Fibroblast of villous mesenchyme (primary cell): Measurements from ENCODE around the gene WNK1. TPM values are rescaled to one million over a fixed set of nuclear protein-coding genes. Genes with fewer than 3 reads are reported as not detected.

Source experiments
- DNase-seq: peaks from one replicate; pipeline ENCODE4 v3.0.0-alpha.2; 2010; ENCODE audit warnings: low read depth
- H3K4me3 ChIP-seq: 2 replicates; pipeline ENCODE4 v1.5.1; 2011; ENCODE audit warnings: low read depth, mild to moderate bottlenecking, low read length
- total RNA-seq: library from RNA; depleted of rRNA; stranded (reverse); fragments of >200 nt; gene quantifications from 2 replicates; pipeline ENCODE4 v1.2.3, GENCODE V29; 2012
- TF ChIP-seq, protein P1 (sequence below): IDR thresholded peaks from 2 replicates; pipeline ENCODE4 v1.5.1; 2012; ENCODE audit warnings: low read depth, mild to moderate bottlenecking, low read length; ENCODE audit not compliant: insufficient read depth

The WNK1 gene
- total RNA-seq, 1 donor, result 92.4 TPM

DNA sequence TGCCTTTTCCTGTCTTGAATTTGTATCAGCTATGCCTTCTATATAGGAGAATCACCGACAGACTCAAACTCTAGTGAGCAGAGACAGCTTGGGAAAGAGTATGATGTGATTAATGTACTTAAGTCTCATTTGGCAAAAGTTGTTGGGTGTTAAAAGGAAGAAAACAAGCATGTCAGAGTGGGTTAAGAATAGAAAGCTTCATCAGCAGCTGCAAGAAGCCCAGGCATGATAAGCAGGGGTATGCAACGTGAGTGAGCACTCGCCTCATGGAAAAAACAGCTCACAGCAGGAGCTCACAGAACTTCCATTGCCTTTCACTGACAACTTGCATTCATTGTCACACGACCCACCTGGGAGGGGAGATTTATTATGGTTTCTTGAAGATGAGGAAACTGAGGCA lies 35.9 kb upstream of the WNK1 start:
- no peak for DNase-seq
- H3K4me3 ChIP-seq, result no peak overlapping the region
- TF ChIP-seq, protein P1, sequence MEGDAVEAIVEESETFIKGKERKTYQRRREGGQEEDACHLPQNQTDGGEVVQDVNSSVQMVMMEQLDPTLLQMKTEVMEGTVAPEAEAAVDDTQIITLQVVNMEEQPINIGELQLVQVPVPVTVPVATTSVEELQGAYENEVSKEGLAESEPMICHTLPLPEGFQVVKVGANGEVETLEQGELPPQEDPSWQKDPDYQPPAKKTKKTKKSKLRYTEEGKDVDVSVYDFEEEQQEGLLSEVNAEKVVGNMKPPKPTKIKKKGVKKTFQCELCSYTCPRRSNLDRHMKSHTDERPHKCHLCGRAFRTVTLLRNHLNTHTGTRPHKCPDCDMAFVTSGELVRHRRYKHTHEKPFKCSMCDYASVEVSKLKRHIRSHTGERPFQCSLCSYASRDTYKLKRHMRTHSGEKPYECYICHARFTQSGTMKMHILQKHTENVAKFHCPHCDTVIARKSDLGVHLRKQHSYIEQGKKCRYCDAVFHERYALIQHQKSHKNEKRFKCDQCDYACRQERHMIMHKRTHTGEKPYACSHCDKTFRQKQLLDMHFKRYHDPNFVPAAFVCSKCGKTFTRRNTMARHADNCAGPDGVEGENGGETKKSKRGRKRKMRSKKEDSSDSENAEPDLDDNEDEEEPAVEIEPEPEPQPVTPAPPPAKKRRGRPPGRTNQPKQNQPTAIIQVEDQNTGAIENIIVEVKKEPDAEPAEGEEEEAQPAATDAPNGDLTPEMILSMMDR, result no peak

DNA sequence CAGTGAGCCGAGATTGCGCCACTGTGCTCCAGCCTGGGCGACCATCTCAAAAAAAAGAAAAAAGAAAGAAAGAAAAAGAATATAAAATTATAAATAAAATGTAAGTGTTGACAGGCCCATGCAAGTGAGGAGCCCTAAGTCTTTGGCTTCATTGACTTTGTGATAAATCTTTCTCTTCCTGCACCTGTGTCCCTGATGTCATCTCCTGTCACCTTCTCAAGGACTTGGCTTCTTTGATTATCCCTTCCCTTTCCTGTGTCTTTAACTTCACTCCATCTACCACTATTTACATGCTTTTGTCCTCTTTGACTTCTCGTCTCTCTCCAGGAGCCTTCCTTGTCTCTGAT lies 33.6 kb upstream of the WNK1 start:
- TF ChIP-seq, protein P1, result no peak
- H3K4me3 ChIP-seq, result no peak overlapping the region
- no peak for DNase-seq

DNA sequence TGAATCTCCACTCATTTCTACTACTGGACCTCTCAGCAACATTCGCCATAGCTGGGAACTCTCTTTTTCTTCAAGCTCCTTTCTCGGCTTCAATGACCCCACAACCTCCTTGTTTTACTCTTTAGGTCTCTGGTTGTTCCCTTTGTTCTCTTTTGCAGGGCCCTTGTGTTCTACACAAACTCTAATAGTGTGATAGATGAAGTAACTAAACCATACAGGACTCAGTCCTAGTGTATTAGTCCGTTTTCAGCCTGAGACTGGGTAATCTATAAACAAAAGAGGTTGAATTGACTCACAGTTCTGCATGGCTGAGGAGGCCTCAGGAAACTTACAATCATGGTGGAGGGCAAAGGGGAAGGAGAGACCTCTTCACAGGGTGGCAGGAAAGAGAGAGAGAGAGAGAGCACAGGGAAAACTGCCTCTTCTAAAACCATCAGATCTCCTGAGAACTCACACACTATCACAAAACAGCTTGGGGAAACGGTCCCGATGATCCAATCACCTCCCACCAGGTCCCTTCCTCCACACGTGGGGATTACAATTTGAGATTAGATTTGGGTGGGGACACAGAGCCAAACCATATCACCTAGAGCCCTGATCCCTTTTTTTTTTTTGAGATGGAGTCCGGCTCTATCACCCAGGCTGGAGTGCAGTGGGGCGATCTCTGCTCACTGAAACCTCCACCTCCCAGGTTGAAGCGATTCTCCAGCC lies 32.0 kb upstream of the WNK1 start:
- no peak overlapping the region for H3K4me3 ChIP-seq
- TF ChIP-seq, protein P1, result no peak
- no peak for DNase-seq

DNA sequence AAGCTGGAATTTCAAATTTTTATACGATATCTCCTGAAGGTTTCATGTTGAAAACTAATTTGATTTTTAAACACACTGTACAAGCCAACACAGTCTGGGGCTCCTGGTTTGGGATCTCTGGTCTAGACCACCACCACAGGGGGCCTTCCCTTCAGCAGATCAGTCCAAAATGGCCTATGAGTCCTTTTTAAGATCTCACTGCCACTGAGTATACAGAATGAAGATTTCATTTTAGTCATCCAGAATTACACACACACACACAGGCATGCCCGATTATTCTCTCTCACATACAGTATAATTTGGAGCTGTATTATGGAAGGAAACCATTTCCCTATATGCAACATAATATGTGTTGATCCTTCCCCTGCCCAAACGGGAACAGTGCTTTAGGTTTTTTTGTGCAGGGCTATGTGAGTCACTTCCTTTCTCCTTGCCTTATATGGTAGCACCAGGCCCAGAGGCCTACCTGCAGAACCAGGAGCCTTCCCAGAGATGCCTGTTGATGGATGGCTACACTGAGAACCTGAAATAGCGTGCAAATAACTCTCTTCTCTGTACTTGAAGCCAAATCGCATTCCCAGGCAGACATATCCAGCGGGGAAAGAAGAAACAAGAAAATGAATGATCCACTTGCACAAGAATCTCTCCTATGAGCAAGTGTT lies 28.1 kb upstream of the WNK1 start:
- TF ChIP-seq, protein P1, result no peak
- DNase-seq, result no peak
- H3K4me3 ChIP-seq, result no peak overlapping the region

DNA sequence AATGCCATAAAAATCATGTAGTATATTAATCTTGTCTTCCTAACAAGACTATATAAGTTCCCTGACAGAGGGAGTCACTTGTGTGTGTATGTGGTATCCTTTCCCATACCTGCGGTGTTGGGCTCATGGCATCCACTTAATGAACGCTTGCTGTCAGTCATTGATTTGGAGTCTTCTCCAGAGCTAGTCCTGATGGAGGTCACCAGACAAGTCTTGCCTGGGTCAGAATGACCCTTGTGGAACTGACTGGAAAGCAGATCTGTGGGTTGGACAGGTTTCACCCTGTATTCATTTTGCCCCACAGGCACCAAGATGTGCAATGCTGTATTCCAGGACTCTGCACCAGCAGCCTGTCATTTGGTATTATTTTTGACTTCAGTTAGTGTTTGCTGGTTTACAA lies 27.3 kb upstream of the WNK1 start:
- H3K4me3 ChIP-seq, result no peak overlapping the region
- DNase-seq, result no peak
- TF ChIP-seq, protein P1, result no peak

DNA sequence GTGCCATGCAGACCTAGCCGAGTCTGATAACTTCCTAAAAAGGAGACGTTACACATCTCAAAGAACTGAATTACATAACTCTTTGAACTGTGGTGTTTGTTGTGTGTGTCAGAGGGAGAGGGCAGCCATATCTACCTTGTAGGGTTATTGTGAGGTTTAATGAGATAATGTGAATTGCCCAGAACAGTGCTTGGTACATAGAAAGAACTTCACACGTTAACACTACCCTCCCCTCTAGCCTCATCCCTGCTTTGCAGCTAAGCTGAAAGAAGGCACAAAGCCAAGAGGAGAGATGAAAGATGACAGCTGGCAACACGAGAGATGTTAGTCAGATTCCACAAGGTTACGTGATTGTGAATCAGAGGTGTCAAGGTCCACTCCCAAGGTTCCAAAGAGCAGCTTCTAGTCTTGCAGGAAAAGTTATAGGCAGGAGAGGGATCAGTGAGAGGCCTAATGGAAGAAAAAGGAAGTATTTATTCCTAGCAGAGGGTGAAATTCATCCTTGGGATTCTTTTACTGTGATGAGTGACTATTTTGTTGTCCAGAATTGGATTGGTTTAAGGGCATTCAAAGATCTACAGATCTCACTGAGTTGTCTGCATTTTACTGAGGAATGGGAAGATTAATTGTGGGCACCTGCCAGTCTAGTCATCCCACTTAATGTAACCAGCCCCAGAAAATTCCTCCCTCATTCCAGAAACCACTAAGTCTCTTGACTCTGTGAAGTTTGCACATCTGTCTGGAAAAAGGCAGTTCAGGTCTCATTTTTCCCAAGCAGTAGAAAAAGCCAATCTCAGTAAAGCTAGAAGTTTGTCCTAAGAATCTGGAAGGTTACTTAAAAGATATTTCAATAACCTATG lies 25.9 kb upstream of the WNK1 start:
- TF ChIP-seq, protein P1, result no peak
- DNase-seq, result no peak
- no peak overlapping the region for H3K4me3 ChIP-seq
